Measurements from ENCODE around the gene TOP1. TPM values are rescaled to one million over a fixed set of nuclear protein-coding genes. Genes with fewer than 3 reads are reported as not detected.

TOP1 gene
- total RNA-seq, 2 donors from 2014 or later = 78.8 to 82.5 TPM

DNA sequence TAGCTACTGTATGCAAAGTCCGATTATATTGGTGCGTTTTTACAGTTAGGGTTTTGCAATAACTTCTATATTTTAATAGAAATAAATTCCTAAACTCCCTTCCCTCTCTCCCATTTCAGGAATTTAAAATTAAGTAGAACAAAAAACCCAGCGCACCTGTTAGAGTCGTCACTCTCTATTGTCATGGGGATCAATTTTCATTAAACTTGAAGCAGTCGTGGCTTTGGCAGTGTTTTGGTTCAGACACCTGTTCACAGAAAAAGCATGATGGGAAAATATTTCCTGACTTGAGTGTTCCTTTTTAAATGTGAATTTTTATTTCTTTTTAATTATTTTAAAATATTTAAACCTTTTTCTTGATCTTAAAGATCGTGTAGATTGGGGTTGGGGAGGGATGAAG lies 95.0 kb downstream of the TOP1 start:
- no peaks in the 10 kb centered on the region for H3K4me1 ChIP-seq (ENCODE audit: control insufficient read depth, insufficient read depth, low read length)
- H3K9ac ChIP-seq (ENCODE audit: extremely low read depth, low read length, poor library complexity, severe bottlenecking) = no peak overlapping the region
- Mint-ChIP-seq H3K27me3 (ENCODE audit: insufficient read depth) (no peaks in the 10 kb centered on the region), H3K4me3 (no peak overlapping the region), H3K9me3 (peaks cover 3% of the 10 kb centered on the region), H3K4me1 (no peaks in the 10 kb centered on the region), H3K36me3 (ENCODE audit: low read depth) (peaks cover 73% of the 10 kb centered on the region), H3K27ac (no peak overlapping the region)
- H3K36me3 ChIP-seq (ENCODE audit: control insufficient read depth, insufficient read depth, low read length) = peaks cover 75% of the 10 kb centered on the region
- TF ChIP-seq, protein P1, sequence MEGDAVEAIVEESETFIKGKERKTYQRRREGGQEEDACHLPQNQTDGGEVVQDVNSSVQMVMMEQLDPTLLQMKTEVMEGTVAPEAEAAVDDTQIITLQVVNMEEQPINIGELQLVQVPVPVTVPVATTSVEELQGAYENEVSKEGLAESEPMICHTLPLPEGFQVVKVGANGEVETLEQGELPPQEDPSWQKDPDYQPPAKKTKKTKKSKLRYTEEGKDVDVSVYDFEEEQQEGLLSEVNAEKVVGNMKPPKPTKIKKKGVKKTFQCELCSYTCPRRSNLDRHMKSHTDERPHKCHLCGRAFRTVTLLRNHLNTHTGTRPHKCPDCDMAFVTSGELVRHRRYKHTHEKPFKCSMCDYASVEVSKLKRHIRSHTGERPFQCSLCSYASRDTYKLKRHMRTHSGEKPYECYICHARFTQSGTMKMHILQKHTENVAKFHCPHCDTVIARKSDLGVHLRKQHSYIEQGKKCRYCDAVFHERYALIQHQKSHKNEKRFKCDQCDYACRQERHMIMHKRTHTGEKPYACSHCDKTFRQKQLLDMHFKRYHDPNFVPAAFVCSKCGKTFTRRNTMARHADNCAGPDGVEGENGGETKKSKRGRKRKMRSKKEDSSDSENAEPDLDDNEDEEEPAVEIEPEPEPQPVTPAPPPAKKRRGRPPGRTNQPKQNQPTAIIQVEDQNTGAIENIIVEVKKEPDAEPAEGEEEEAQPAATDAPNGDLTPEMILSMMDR (conservative IDR thresholded peaks at IDR 0.05) = no peak
- WGBS, 2 experiments (ENCODE audit: insufficient coverage in 1 of 2, insufficient read length in 1 of 2) = 96 to 97% methylated on average over 3 to 5 of the region's 6 CpGs
- H3K27me3 ChIP-seq (ENCODE audit: control insufficient read depth, insufficient read depth, low read length, poor library complexity, severe bottlenecking) = no peaks in the 10 kb centered on the region
- H3K9me3 ChIP-seq (ENCODE audit: control insufficient read depth, low read length) = no peaks in the 10 kb centered on the region
- no peak overlapping the region for H3K4me3 ChIP-seq (ENCODE audit: low read length)
- no peak for DNase-seq
- no peak overlapping the region for H3K27ac ChIP-seq (ENCODE audit: low read depth, low read length)

DNA sequence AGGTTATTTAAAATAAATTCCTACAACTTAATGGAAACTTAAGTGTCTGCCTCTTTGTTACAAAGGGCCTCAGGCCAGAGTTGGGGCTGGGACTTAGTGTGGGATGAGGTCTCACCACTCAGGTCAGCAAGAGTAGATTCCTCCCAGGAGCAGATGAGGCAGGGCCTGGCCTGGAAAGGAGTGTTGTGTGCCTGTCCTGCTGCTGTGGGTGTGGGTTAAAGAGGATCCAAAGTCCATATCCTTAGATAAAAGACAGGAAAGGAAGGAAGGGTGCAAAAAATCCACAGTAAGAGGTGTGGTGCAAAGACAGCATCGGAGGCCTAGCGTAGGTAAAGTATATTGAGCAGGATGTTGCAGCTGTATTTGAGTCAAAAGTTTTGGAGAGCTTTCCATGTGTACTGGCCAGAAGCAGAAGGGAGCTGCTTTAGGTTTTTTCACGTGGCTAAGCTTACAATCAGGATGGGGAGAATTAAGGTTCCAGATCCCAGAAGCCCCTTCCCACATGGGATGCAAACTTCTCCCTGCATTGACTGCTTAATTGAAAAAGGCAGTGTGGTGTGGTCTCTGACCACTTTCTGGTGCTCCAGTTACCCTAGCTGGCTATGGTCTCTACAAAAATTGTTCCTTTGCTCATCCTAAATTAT lies 96.0 kb downstream of the TOP1 start:
- H3K4me3 Mint-ChIP-seq = no peak overlapping the region
- peaks cover 66% of the 10 kb centered on the region for H3K36me3 ChIP-seq (ENCODE audit: control insufficient read depth, insufficient read depth, low read length)
- H3K9me3 ChIP-seq (ENCODE audit: control insufficient read depth, low read length) = no peaks in the 10 kb centered on the region
- peak overlapping the region; percentile 18 for H3K27ac Mint-ChIP-seq
- no peak overlapping the region for H3K27ac ChIP-seq (ENCODE audit: low read depth, low read length)
- H3K36me3 Mint-ChIP-seq (ENCODE audit: low read depth) = peaks cover 71% of the 10 kb centered on the region
- no peak for DNase-seq
- H3K9me3 Mint-ChIP-seq = peaks cover 6% of the 10 kb centered on the region
- 83 to 95% methylated on average over 2 to 3 of the region's 3 CpGs for WGBS, 2 experiments (ENCODE audit: insufficient coverage in 1 of 2, insufficient read length in 1 of 2)
- no peaks in the 10 kb centered on the region for H3K4me1 ChIP-seq (ENCODE audit: control insufficient read depth, insufficient read depth, low read length)
- H3K27me3 ChIP-seq (ENCODE audit: control insufficient read depth, insufficient read depth, low read length, poor library complexity, severe bottlenecking) = no peaks in the 10 kb centered on the region
- no peak overlapping the region for H3K9ac ChIP-seq (ENCODE audit: extremely low read depth, low read length, poor library complexity, severe bottlenecking)
- H3K4me1 Mint-ChIP-seq = no peaks in the 10 kb centered on the region
- H3K27me3 Mint-ChIP-seq (ENCODE audit: insufficient read depth) = no peaks in the 10 kb centered on the region
- H3K4me3 ChIP-seq (ENCODE audit: low read length) = no peak overlapping the region
- TF ChIP-seq, protein P1 (conservative IDR thresholded peaks at IDR 0.05) = no peak

DNA sequence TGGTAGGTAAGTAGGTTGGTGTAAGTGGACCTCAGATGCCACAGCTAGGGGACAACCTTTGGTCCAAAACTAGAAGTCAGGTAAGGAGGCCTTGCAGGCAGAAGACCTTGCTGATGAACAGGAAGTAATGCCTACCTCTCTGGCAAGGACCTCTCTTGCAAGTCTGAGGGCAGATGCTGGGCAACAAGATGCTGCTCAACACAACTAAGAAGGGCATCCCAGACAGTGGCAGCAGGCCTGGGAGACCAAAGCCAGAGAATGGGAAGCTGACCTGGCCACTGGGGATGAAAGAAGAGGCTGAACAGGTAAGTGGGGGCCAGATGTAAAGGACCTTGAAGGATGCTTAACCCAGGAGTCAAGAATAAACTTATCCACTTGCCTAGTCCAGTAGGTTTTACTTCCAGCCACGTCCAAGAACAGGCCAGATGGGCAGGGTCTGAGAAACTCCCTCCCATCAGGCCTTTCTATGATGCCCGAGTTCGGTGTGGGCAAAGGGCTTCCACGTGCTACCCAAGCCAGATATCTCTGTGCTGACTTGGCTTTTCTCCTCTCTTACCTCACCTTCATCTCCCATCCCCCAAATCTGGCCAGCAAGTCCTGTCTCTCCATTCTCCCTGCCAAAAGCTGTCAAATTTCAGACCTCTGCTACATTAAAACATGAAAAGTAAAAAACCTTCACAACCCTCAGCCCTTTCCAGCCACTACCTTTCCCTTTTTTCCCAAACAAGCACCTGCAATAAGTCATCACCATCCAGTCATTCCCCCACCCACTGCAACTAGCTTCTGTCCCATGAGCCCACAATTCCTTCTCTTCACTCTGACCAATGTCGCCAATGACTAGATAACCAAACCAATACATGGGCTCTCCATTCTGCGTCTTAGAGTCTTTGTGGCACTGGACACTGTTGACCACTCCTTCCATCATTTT lies 97.2 kb downstream of the TOP1 start:
- Histone ChIP-seq H3K27me3 (ENCODE audit: control insufficient read depth, insufficient read depth, low read length, poor library complexity, severe bottlenecking) (no peaks in the 10 kb centered on the region), H3K27ac (ENCODE audit: low read depth, low read length) (no peak overlapping the region), H3K4me3 (ENCODE audit: low read length) (no peak overlapping the region), H3K9ac (ENCODE audit: extremely low read depth, low read length, poor library complexity, severe bottlenecking) (no peak overlapping the region), H3K36me3 (ENCODE audit: control insufficient read depth, insufficient read depth, low read length) (peaks cover 56% of the 10 kb centered on the region), H3K9me3 (ENCODE audit: control insufficient read depth, low read length) (no peaks in the 10 kb centered on the region), H3K4me1 (ENCODE audit: control insufficient read depth, insufficient read depth, low read length) (no peaks in the 10 kb centered on the region)
- 94 to 96% methylated on average over 2 to 6 of the region's 6 CpGs for WGBS, 2 experiments (ENCODE audit: insufficient coverage in 1 of 2, insufficient read length in 1 of 2)
- Mint-ChIP-seq H3K36me3 (ENCODE audit: low read depth) (peaks cover 70% of the 10 kb centered on the region), H3K27ac (no peak overlapping the region), H3K4me1 (no peaks in the 10 kb centered on the region), H3K4me3 (no peak overlapping the region), H3K27me3 (ENCODE audit: insufficient read depth) (no peaks in the 10 kb centered on the region), H3K9me3 (peaks cover 6% of the 10 kb centered on the region)
- DNase-seq = no peak
- TF ChIP-seq, protein P1 (conservative IDR thresholded peaks at IDR 0.05) = no peak
